Panc1 (cell line): ENCODE measurements around the gene SCN8A. TPM values are rescaled to one million over a fixed set of nuclear protein-coding genes. Genes with fewer than 3 reads are reported as not detected.

Experiments used
- ATAC-seq: fragments of 200-7000 bp; cut with Tn5 transposase; 2 replicates; pipeline ENCODE4 v1.9.1; 2020; ENCODE audit warnings: mild to moderate bottlenecking, moderate library complexity
- BruUV-seq: library from RNA; stranded (reverse); fragments of 400-500 nt; replicated peaks from 2 replicates; lab custom pipeline; 2021; lab: Mats Ljungman, UMichigan
- CTCF ChIA-PET: fragments of 300-600 bp; sonication (Branson Sonifier 250); formaldehyde crosslinking; loops from one replicate; lab custom pipeline; 2022; ENCODE audit warnings: antibody characterized with exemption; lab: Charles Lee
- POLR2A ChIA-PET: fragments of 300-600 bp; sonication (Branson Sonifier 250); formaldehyde crosslinking; loops from one replicate; lab custom pipeline; 2022; ENCODE audit warnings: antibody characterized with exemption; lab: Charles Lee
- DNase-seq: peaks from one replicate; pipeline ENCODE4 v3.0.0-alpha.2; 2010; ENCODE audit warnings: low read depth, low spot score
- H3K27ac ChIP-seq: 2 replicates; pipeline ENCODE4 v1.5.1; 2011; ENCODE audit warnings: mild to moderate bottlenecking, low read length, inconsistent platforms
- H3K27me3 ChIP-seq: fragments of 200-500 bp; sonication (Bioruptor generic); 2 replicates; pipeline ENCODE4 v1.6.0; 2014; ENCODE audit warnings: low read length, inconsistent platforms; ENCODE audit not compliant: control insufficient read depth, insufficient read depth
- H3K36me3 ChIP-seq: fragments of 200-500 bp; sonication (Bioruptor generic); 2 replicates; pipeline ENCODE4 v1.5.1; 2014; ENCODE audit warnings: inconsistent platforms, mild to moderate bottlenecking, low read length, moderate library complexity; ENCODE audit not compliant: control insufficient read depth, insufficient read depth
- H3K4me1 ChIP-seq: 2 replicates; pipeline ENCODE4 v1.5.1; 2011; ENCODE audit warnings: inconsistent platforms, mild to moderate bottlenecking, low read length, moderate library complexity; ENCODE audit not compliant: control insufficient read depth, insufficient read depth
- H3K4me3 ChIP-seq, 2 experiments: 2 replicates each; pipeline ENCODE4 v1.5.1; 2011 to 2012; ENCODE audit warnings: low read depth in 2 of 2, low read length in 2 of 2, mild to moderate bottlenecking in 2 of 2, inconsistent platforms in 1 of 2, moderate library complexity in 1 of 2
- H3K9me3 ChIP-seq: fragments of 200-500 bp; sonication (Bioruptor generic); 2 replicates; pipeline ENCODE4 v1.5.1; 2014; ENCODE audit warnings: low read depth, mild to moderate bottlenecking, inconsistent platforms, low read length, moderate library complexity; ENCODE audit not compliant: control insufficient read depth, insufficient read depth
- POLR2AphosphoS5 ChIP-seq: IDR thresholded peaks from 2 replicates; pipeline ENCODE4 v1.6.1; 2012; ENCODE audit warnings: mild to moderate bottlenecking, low read depth, low read length, moderate library complexity
- SIN3A ChIP-seq: IDR thresholded peaks from 2 replicates; pipeline ENCODE4 v1.6.1; 2012; ENCODE audit warnings: low read depth, mild to moderate bottlenecking, low read length, moderate library complexity, borderline replicate concordance; ENCODE audit not compliant: insufficient read depth
- TCF7L2 ChIP-seq: IDR thresholded peaks from 2 replicates; pipeline ENCODE4 v1.6.1; 2011; ENCODE audit warnings: mild to moderate bottlenecking, low read depth, low read length, inconsistent platforms
- in situ Hi-C: cut with HindIII; loops from 2 replicates; pipeline ENCODE4 v1.10.0; 2016; ENCODE audit warnings: low sequenced_read_pairs, low pct_unique_long_range_greater_than_20kb
- intact Hi-C: fragments of 100-400 bp; cut with micrococcal nuclease; formaldehyde crosslinking; loops from one replicate; pipeline ENCODE4 v1.10.0; 2022; ENCODE audit not compliant: unreplicated experiment
- total RNA-seq: library from RNA; stranded (reverse); gene quantifications from one replicate; pipeline ENCODE4 v1.2.1, GENCODE V29; 2021; ENCODE audit not compliant: unreplicated experiment
- TF ChIP-seq, protein P1 (sequence below): fragments of 450-650 bp; IDR thresholded peaks from 2 replicates; pipeline ENCODE4 v1.5.1; 2017; ENCODE audit warnings: mild to moderate bottlenecking
- TF ChIP-seq, protein P2 (sequence below), 2 experiments: IDR thresholded peaks; 2 replicates each; pipeline ENCODE4 v1.6.1; 2011 to 2012; ENCODE audit warnings: low read depth in 2 of 2, control low read depth in 1 of 2, low read length in 1 of 2, mild to moderate bottlenecking in 1 of 2, moderate library complexity in 1 of 2; ENCODE audit not compliant: insufficient read depth in 1 of 2

SCN8A gene
- total RNA-seq, 1 experiment from 2014 or later: 8.6 TPM

DNA sequence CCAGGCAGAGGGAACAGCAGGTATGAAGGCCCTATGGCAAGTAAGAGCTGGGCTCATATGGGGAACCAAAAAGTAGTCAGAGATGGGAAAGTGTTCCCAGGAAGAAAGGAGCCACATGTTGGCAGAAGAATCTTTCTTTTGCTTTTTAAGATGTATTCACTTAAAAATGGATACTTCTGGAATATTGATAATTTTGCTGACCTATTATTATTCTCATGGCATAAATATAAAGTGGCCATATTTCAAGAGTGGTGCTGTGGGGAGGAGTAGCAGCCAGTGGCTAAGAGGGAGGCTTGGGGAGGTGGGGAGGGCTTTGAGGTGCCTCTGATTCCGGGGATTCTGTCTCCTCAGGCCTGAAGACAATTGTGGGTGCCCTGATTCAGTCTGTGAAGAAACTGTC is 108.2 kb downstream of the SCN8A start:
- BruUV-seq: no TSS peak
- intact Hi-C loops (no loop called here), in situ Hi-C loops (no loop called here)
- Histone ChIP-seq H3K4me1 (no peaks in the 10 kb centered on the region), H3K4me3 (no peak overlapping the region), H3K36me3 (no peaks in the 10 kb centered on the region), H3K9me3 (no peaks in the 10 kb centered on the region), H3K27me3 (no peaks in the 10 kb centered on the region), H3K27ac (no peak overlapping the region)
- POLR2A ChIA-PET: no interaction called here
- TF ChIP-seq, protein P1, sequence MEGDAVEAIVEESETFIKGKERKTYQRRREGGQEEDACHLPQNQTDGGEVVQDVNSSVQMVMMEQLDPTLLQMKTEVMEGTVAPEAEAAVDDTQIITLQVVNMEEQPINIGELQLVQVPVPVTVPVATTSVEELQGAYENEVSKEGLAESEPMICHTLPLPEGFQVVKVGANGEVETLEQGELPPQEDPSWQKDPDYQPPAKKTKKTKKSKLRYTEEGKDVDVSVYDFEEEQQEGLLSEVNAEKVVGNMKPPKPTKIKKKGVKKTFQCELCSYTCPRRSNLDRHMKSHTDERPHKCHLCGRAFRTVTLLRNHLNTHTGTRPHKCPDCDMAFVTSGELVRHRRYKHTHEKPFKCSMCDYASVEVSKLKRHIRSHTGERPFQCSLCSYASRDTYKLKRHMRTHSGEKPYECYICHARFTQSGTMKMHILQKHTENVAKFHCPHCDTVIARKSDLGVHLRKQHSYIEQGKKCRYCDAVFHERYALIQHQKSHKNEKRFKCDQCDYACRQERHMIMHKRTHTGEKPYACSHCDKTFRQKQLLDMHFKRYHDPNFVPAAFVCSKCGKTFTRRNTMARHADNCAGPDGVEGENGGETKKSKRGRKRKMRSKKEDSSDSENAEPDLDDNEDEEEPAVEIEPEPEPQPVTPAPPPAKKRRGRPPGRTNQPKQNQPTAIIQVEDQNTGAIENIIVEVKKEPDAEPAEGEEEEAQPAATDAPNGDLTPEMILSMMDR: no peak
- TF ChIP-seq POLR2AphosphoS5: no peak
- TF ChIP-seq TCF7L2: no peak
- TF ChIP-seq, protein P2, sequence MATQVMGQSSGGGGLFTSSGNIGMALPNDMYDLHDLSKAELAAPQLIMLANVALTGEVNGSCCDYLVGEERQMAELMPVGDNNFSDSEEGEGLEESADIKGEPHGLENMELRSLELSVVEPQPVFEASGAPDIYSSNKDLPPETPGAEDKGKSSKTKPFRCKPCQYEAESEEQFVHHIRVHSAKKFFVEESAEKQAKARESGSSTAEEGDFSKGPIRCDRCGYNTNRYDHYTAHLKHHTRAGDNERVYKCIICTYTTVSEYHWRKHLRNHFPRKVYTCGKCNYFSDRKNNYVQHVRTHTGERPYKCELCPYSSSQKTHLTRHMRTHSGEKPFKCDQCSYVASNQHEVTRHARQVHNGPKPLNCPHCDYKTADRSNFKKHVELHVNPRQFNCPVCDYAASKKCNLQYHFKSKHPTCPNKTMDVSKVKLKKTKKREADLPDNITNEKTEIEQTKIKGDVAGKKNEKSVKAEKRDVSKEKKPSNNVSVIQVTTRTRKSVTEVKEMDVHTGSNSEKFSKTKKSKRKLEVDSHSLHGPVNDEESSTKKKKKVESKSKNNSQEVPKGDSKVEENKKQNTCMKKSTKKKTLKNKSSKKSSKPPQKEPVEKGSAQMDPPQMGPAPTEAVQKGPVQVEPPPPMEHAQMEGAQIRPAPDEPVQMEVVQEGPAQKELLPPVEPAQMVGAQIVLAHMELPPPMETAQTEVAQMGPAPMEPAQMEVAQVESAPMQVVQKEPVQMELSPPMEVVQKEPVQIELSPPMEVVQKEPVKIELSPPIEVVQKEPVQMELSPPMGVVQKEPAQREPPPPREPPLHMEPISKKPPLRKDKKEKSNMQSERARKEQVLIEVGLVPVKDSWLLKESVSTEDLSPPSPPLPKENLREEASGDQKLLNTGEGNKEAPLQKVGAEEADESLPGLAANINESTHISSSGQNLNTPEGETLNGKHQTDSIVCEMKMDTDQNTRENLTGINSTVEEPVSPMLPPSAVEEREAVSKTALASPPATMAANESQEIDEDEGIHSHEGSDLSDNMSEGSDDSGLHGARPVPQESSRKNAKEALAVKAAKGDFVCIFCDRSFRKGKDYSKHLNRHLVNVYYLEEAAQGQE (IDR thresholded peaks at IDR 0.05; ENCODE audit: insufficient read depth in 1 of 2, low read depth in 2 of 2, low read length in 1 of 2): no peak
- no peak for TF ChIP-seq SIN3A
- no peak for DNase-seq
- ATAC-seq: no peak
- CTCF ChIA-PET: no interaction called here

DNA sequence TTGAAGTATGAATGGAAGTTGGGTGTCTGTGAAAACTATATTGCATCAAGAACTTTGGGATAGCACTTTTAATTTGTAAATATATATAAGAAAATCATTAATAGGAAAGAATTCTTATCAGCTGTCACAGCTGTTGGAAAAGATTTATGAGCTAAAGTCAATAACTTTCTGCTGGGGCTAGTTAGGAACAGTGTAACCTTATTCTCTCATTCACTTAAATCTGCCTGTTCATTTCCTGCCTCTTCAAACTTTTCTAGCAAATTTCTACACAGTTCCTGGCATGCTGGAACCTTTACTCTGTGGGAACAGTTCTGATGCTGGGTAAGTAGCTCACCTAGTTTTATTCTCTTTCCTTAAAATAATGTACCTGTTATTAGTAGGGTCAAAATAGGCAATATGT is 109.9 kb downstream of the SCN8A start:
- CTCF ChIA-PET: no interaction called here
- in situ Hi-C loops: no loop called here

More for the DNA sequence above, 109.9 kb downstream of the SCN8A start:
- Histone ChIP-seq H3K4me1 (no peaks in the 10 kb centered on the region), H3K27me3 (no peaks in the 10 kb centered on the region), H3K9me3 (no peaks in the 10 kb centered on the region), H3K27ac (no peak overlapping the region), H3K4me3 (no peak overlapping the region), H3K36me3 (no peaks in the 10 kb centered on the region)
- no peak for ATAC-seq
- BruUV-seq: no TSS peak
- POLR2A ChIA-PET: no interaction called here
- DNase-seq: no peak
- TF ChIP-seq POLR2AphosphoS5: no peak
- no peak for TF ChIP-seq TCF7L2
- TF ChIP-seq, protein P2 (IDR thresholded peaks at IDR 0.05; ENCODE audit: insufficient read depth in 1 of 2, low read depth in 2 of 2, low read length in 1 of 2): no peak
- no peak for TF ChIP-seq SIN3A
- TF ChIP-seq, protein P1: no peak
- intact Hi-C loops: no loop called here
